CD4-positive, alpha-beta T cell treated with Interleukin-6 for 4 hours (primary cell): ENCODE measurements around the gene HPX.
A peak's percentile ranks its signal among the peaks of the same experiment; 100 is the strongest.

Source experiments
- DNase-seq: peaks from one replicate; pipeline ENCODE4 v3.0.0-alpha.2; 2020; ENCODE audit warnings: mixed read lengths

Gene HPX

DNA sequence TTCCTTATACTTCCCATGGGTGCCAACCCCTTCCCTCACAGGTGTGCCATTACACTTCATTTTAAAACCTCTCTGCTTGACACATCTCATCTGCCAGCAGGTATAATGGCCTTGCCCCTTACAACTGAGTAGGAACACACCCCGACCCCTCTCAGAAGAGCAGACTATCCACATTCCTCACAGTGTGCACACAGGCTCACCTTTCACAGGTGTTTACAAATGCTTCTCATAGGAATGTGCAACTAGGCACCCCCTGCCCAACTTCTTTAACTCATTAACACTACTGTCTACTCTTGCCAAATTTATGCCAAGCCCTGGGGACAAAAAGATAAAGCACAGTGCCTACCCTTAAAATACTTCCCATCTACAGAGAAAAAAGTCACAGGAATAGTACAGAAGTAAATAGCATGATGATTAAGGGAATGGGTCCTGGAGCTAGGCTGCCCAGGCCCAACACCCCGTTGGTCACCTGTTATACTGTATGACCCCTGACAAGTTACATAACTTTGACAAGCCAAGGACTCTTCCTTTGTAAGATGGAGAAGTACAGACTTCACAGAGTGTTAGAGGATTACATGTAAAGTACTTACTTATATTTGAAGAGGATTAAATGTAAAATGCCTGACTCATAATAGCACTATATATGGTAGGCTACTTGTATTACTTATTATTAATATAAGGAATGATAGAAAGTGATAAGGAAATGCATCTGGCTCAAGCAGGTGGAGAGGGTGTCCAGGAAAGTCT, 17.7 kb upstream of the HPX start:
- no peak for DNase-seq

GRCh38 chr11:6457581-6458320, 17.0 kb upstream of the HPX start:
- no peak for DNase-seq

DNA sequence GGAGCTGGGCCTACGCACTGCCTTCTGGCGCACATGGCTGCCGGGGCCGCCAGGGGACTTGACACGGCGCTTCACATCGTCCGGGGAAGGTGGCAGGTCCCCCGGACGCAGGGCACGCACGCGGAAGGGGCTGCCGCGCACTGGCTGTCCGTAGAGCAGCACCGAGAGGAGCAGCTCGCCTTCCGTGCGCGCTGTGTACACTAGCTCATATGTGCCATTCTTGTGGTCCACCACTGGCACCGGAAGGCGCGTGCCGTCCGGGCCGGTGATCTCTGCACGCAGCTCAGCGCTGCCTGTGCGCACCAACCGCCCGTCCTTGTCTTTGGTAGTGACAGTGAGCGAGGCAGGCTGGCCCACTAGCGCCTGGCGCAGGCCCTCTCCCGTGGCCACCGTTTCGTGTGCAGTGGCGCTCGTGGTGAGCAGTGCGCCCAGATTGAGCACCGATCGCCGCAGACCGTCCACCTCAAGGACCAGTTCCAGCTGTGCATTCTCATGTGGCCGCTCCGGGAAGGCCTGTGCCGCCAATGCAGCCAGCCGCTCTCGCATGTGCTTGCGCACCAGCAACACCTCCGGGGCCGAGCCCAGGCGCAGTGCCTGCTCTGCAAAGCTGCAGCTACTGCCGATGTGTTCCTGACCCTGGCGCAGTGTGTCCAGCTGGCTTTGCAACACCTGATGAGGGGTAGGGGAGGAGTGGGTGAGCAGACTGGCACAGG, 15.7 kb upstream of the HPX start:
- DNase-seq, result no peak

GRCh38 chr11:6455070-6455469, 14.3 kb upstream of the HPX start:
- DNase-seq, result no peak

GRCh38 chr11:6453152-6453551, 12.4 kb upstream of the HPX start:
- DNase-seq, result no peak

DNA sequence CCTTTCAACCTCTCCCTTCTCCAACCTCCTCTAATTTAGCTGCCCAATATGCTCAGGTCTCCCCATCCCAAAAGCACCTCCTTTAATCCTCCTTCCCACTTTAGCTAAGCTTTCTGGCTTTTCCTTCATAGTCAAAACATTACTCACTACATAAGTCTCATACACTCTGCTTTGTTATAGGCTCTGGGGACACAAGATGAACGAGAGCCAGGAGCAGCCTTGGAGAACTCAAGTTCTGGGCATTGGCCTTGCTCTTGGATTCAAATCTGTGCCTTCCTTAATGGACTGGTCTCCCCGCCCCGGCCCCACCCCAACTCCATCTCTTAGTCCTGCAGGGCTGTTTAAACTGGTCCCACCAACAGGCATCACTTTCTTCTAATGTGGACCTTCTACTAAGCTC, 11.4 kb upstream of the HPX start:
- DNase-seq, result no peak

DNA sequence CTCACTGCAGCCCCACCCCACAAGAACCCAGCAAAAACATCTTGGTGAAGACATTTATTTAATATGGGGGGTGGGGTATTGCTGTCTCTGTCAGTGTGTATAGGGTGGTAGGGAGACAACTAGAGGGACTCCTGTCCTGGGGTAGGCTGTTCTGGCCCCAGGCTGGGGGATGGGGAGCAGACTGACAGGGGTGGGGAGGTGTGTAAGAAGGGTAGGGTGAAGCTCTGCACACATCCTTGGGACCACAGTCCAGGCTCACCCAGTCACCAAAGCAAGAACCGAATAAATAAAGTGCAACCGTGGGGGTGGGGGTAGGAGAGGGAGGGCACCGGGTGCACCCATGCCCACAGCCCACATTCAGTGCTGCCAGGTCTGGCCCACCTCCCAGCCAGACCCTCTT, 7.8 kb upstream of the HPX start:
- no peak for DNase-seq

- DNase-seq, result peak; percentile 72
These were observed 2.6 kb upstream of the HPX start for GRCh38 chr11:6443269-6444003.

- no peak for DNase-seq
These were observed 1.7 kb upstream of the HPX start for GRCh38 chr11:6442441-6442840.

DNA sequence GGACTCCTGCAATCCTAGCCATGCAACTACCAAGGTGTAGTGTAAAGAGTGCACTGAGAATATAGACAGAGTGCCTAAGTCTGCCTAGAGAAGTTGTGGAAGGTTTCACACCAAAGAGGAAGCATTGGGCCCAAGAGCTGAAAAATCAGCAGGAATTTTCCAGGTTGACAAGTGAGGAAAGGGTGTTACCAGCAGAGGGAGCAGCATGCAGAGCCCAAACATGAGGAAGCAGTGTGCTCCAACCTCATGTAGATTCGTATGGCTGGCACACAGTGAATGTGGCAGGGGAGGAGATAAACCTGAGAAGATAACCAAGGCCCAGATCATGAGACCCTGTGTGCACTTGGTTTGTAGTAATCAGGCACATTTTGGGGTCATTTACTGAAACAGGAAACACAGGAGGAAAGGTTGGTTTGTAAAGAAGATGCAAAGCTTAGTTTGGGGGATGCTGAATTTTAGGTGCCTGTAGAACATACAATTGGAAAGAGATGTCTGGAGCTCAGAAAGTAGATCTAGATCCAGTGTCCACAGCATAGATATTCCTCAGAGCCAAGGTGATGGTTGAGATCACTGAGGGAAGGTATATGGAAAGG, 1.7 kb downstream of the HPX start:
- DNase-seq, result peak; percentile 64

DNA sequence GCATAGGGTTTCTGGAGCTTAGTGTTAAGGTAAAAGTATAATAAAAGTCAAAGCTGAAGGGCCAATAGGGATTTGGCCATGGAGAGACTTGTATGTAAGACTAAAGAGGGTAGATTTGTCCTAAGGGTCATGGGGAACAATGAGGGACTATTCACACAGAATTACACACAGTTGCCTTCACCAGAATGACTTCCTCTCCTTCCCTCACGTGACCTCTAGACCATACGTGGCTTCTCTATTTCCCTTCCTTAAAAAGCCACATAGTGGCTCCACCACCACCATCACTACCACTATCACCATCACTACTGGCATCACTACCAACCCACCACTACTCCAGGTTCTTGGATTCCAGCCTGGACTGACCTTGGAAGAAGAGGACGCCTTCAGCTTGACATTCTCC, 2.8 kb downstream of the HPX start:
- DNase-seq, result peak; percentile 20

- DNase-seq, result no peak
These were observed 3.4 kb downstream of the HPX start for GRCh38 chr11:6437423-6437822.

DNA sequence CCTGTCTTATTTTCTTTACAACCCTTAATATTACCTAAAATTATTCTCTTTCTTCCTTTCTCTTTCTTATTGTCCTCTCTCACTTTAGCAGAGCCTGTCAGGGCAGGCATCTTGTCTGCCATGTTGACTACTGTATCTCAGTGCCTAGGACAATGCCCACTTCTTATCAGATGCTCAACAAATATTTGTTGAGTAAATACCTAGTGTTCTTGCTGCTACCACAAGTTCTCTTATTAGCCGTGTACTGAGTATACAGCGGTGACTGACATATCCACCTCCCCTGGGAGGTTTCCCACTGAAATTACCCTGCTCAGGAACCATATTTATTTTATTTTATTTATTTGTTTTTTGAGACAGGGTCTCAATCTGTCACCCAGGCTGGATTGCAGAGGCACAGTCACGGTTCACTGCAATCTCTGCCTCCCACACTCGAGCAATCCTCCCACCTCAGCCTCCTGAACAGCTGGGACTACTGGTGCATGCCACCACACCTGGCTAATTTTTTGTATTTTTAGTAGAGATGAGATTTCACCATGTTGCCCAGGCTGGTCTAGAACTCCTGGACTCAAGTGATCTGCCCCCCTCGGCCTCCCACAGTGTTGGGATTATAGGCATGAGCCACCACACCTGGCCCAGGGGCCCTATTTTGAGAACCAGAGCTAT, 6.7 kb downstream of the HPX start:
- no peak for DNase-seq

GRCh38 chr11:6431861-6432260, 8.9 kb downstream of the HPX start:
- DNase-seq, result no peak

- DNase-seq, result no peak
These were observed 13.3 kb downstream of the HPX start for GRCh38 chr11:6427516-6427915.

GRCh38 chr11:6420677-6421076, 20.1 kb downstream of the HPX start:
- no peak for DNase-seq

DNA sequence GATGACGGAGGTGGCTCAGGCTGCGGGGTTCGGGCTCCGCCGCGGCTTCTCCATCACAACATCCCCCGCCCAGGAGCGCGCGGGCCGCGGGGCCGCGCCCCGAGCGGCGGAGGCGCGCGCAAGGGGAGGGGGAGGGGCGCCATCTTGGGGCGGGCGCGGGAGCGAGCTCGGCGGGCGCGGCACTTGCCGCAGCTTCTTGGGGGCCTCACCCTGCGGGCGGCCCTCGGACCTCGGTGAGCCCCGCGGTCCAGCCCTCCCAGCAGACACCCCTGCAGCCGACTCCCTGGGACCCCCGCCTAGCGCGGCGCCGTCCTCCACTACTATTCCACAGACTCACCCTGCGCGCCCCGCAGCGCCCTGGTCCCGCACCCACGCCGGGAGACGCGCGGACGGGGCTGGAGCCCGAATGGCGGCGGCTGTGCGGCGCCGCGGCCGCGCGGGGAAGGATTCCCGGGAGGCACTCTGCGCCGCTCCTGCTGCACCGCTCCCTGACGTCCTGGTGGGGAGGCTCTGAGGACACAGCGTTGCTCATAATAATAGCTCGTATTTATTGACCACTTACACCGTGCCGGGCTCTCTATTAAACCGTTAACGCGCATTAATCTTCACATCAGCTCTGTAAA, 21.7 kb downstream of the HPX start, which contains the start of gene APBB1:
TSS of gene APBB1 (minus strand) at position 86 of the 623 bp plus-strand sequence. CDS start 7,747 bp downstream, outside the sequence.
- DNase-seq, result peak; percentile 83

GRCh38 chr11:6418557-6419008, 22.2 kb downstream of the HPX start:
- DNase-seq, result peak; percentile 33

GRCh38 chr11:6417907-6418556, 22.8 kb downstream of the HPX start:
- DNase-seq, result no peak

DNA sequence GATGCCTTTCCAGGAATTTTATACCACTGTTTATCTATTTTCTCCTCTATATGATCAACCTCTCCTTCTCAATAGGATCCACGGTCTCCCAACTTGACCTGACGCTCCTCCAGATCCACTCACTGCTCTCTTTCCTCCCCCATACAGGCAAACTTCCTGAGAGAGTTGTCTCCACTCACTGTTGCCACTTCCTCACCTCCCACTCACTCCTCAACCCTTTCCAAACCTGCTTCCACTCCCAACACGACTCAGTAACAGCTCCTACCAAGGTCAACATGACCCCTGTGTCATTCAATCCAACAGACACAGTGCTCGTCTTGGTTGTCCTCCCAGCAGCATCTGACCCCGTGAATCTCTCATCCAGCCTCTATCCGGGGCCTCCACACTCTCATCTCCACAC, 25.0 kb downstream of the HPX start:
- no peak for DNase-seq

GRCh38 chr11:6414874-6415328, 25.9 kb downstream of the HPX start:
- peak; percentile 50 for DNase-seq
